DOHH2 (cell line): ENCODE data around the gene SYN1.

ENCODE experiments used
- H3F3A ChIP-seq: fragments of 200-600 bp; sonication (generic), shearing (Covaris generic); 2 replicates; pipeline ENCODE4 v1.6.0; 2016; ENCODE audit warnings: antibody characterized with exemption, mild to moderate bottlenecking; ENCODE audit not compliant: control insufficient read depth, insufficient read depth
- H3K27ac ChIP-seq: fragments of 200-600 bp; sonication (generic); 2 replicates; pipeline ENCODE4 v1.5.1; 2014; ENCODE audit warnings: low read depth, mild to moderate bottlenecking, low read length, moderate library complexity
- H3K27me3 ChIP-seq: fragments of 200-600 bp; sonication (generic); 2 replicates; pipeline ENCODE4 v1.6.1; 2014; ENCODE audit warnings: mild to moderate bottlenecking, low read length, mixed read lengths; ENCODE audit not compliant: control insufficient read depth
- H3K36me3 ChIP-seq: fragments of 200-600 bp; sonication (generic); 2 replicates; pipeline ENCODE4 v1.6.1; 2014; ENCODE audit warnings: mild to moderate bottlenecking, low read length, moderate library complexity, mixed read lengths; ENCODE audit not compliant: control insufficient read depth
- H3K4me1 ChIP-seq: fragments of 200-600 bp; sonication (generic); 2 replicates; pipeline ENCODE4 v1.6.1; 2014; ENCODE audit warnings: mild to moderate bottlenecking, low read length, mixed read lengths; ENCODE audit not compliant: control insufficient read depth
- H3K4me2 ChIP-seq: fragments of 200-600 bp; sonication (generic); 2 replicates; pipeline ENCODE4 v1.6.0; 2014; ENCODE audit warnings: mild to moderate bottlenecking, low read length, moderate library complexity
- H3K4me3 ChIP-seq: fragments of 200-600 bp; sonication (generic); 2 replicates; pipeline ENCODE4 v1.5.1; 2014; ENCODE audit warnings: mild to moderate bottlenecking, low read length, mixed read lengths
- H3K79me2 ChIP-seq: fragments of 200-600 bp; sonication (generic); 2 replicates; pipeline ENCODE4 v1.6.1; 2014; ENCODE audit warnings: mild to moderate bottlenecking, low read length, mixed read lengths; ENCODE audit not compliant: control insufficient read depth
- H3K9me2 ChIP-seq: fragments of 200-600 bp; sonication (generic); replicated peaks from 2 replicates; pipeline ENCODE4 v1.6.1; 2014; ENCODE audit warnings: mild to moderate bottlenecking, low read length, mixed read lengths; ENCODE audit not compliant: control insufficient read depth
- H3K9me3 ChIP-seq: fragments of 200-600 bp; sonication (generic); 2 replicates; pipeline ENCODE4 v1.6.1; 2014; ENCODE audit warnings: antibody characterized with exemption, low read length, mixed read lengths; ENCODE audit not compliant: control insufficient read depth, insufficient read depth
- H4K20me1 ChIP-seq: fragments of 200-600 bp; sonication (generic); 2 replicates; pipeline ENCODE4 v1.6.0; 2014; ENCODE audit warnings: low read depth, mild to moderate bottlenecking, antibody characterized with exemption, low read length, moderate library complexity; ENCODE audit not compliant: control insufficient read depth, insufficient read depth
- CTCF ChIP-seq: fragments of 200-600 bp; sonication (generic); IDR thresholded peaks from one replicate; pipeline ENCODE4 v1.5.1; 2014; ENCODE audit warnings: antibody characterized with exemption, mild to moderate bottlenecking, low read depth, low read length; ENCODE audit not compliant: poor library complexity, severe bottlenecking
- EZH2phosphoT487 ChIP-seq: fragments of 200-600 bp; sonication (generic); IDR thresholded peaks from 2 replicates; pipeline ENCODE4 v1.6.1; 2017; ENCODE audit warnings: borderline replicate concordance, mild to moderate bottlenecking, antibody characterized with exemption, low read length, moderate library complexity, mixed read lengths

The SYN1 gene

GRCh38 chrX:47572773-47573340, 46.8 kb downstream of the SYN1 start:
- TF ChIP-seq EZH2phosphoT487: no peak
- no peak for TF ChIP-seq CTCF
- H3F3A ChIP-seq: no peaks in the 10 kb centered on the region
- no peaks in the 10 kb centered on the region for H3K9me2 ChIP-seq
- H3K4me3 ChIP-seq: no peak overlapping the region
- no peaks in the 10 kb centered on the region for H3K4me1 ChIP-seq
- no peaks in the 10 kb centered on the region for H4K20me1 ChIP-seq
- no peaks in the 10 kb centered on the region for H3K79me2 ChIP-seq
- no peak overlapping the region for H3K4me2 ChIP-seq
- peaks cover 24% of the 10 kb centered on the region for H3K36me3 ChIP-seq
- H3K27me3 ChIP-seq: no peaks in the 10 kb centered on the region
- H3K27ac ChIP-seq: no peak overlapping the region
- no peaks in the 10 kb centered on the region for H3K9me3 ChIP-seq

DNA sequence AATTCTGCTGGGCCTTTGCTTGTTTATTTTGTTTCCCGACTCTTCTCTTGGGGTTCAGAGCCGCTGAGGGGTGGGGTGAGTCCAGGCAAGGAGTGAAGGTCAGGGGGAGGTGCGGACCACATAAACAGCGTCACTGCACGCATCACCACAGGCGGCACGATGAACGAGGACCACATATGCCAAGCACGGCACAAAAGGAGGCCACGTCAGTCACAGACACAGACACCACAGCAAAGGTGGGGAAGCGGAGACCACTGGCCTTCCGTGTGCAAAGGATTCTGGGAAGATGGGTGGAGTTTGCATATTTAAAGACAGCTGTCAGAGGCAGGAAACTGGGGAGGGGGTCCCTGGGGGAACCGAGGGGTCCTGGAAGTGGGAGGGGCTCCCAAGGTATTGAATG, 47.8 kb downstream of the SYN1 start:
- Histone ChIP-seq H3K9me2 (no peaks in the 10 kb centered on the region), H3K27ac (no peak overlapping the region), H3K4me3 (no peak overlapping the region), H3K9me3 (no peaks in the 10 kb centered on the region), H3K27me3 (no peaks in the 10 kb centered on the region), H3K79me2 (no peaks in the 10 kb centered on the region), H3F3A (no peaks in the 10 kb centered on the region), H3K36me3 (peaks cover 32% of the 10 kb centered on the region), H3K4me1 (no peaks in the 10 kb centered on the region), H4K20me1 (no peaks in the 10 kb centered on the region), H3K4me2 (no peak overlapping the region)
- TF ChIP-seq EZH2phosphoT487 (no peak), CTCF (no peak)

DNA sequence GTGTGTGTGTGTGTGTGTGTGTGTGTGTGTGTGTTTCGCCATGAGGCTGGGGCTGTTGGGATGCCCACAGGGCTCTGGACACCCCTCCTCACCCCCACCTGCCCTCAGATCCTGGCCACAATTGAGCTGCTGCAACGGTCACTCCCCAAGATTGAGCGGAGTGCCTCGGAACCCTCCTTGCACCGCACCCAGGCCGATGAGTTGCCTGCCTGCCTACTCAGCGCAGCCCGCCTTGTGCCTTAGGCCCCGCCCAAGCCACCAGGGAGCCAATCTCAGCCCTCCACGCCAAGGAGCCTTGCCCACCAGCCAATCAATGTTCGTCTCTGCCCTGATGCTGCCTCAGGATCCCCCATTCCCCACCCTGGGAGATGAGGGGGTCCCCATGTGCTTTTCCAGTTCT, 48.4 kb downstream of the SYN1 start:
- H3K36me3 ChIP-seq: peaks cover 36% of the 10 kb centered on the region
- no peaks in the 10 kb centered on the region for H3K9me2 ChIP-seq
- no peak overlapping the region for H3K27ac ChIP-seq
- H3K4me1 ChIP-seq: no peaks in the 10 kb centered on the region
- H3F3A ChIP-seq: no peaks in the 10 kb centered on the region
- TF ChIP-seq CTCF (no peak), EZH2phosphoT487 (no peak)
- no peak overlapping the region for H3K4me3 ChIP-seq
- H3K27me3 ChIP-seq: no peaks in the 10 kb centered on the region
- H3K9me3 ChIP-seq: no peaks in the 10 kb centered on the region
- H3K79me2 ChIP-seq: no peaks in the 10 kb centered on the region
- H3K4me2 ChIP-seq: no peak overlapping the region
- H4K20me1 ChIP-seq: no peaks in the 10 kb centered on the region
